Measurements from ENCODE around the gene PIGT. TPM values are rescaled to one million over a fixed set of nuclear protein-coding genes. Genes with fewer than 3 reads are reported as not detected.

Gene PIGT
- total RNA-seq, 1 experiment from 2014 or later: 193 TPM

GRCh38 chr20:45408646-45409213 lies 7.2 kb upstream of the PIGT start:
- H3K36me3 Mint-ChIP-seq (ENCODE audit: insufficient read depth, unreplicated experiment): peaks cover 29% of the 10 kb centered on the region
- H3K27me3 Mint-ChIP-seq (ENCODE audit: unreplicated experiment): no peaks in the 10 kb centered on the region
- no peak overlapping the region for H3K27ac Mint-ChIP-seq (ENCODE audit: unreplicated experiment)
- no peak overlapping the region for H3K4me3 Mint-ChIP-seq (ENCODE audit: low read depth, unreplicated experiment)
- BruUV-seq (replicated peaks): no TSS peak
- no peaks in the 10 kb centered on the region for H3K9me3 Mint-ChIP-seq (ENCODE audit: low read depth, unreplicated experiment)
- CTCF ChIA-PET: interaction anchor here (0.5 to 1.2 kb wide), 2 partner anchors 14 to 18 kb away, joined by 3 to 6 read pairs; no protein-coding TSS in a partner anchor
- peaks cover 30% of the 10 kb centered on the region for H3K4me1 Mint-ChIP-seq (ENCODE audit: low read depth, unreplicated experiment)
- no peak for TF ChIP-seq CTCF (IDR thresholded peaks at IDR 0.05; ENCODE audit: unreplicated experiment)
- intact Hi-C loops (cut with micrococcal nuclease; ENCODE audit: unreplicated experiment): no loop called here
- no peak for DNase-seq

GRCh38 chr20:45409521-45410272 lies 6.2 kb upstream of the PIGT start:
- H3K27me3 Mint-ChIP-seq (ENCODE audit: unreplicated experiment): no peaks in the 10 kb centered on the region
- BruUV-seq (replicated peaks): no TSS peak
- no peak for TF ChIP-seq CTCF (IDR thresholded peaks at IDR 0.05; ENCODE audit: unreplicated experiment)
- H3K4me3 Mint-ChIP-seq (ENCODE audit: low read depth, unreplicated experiment): no peak overlapping the region
- H3K9me3 Mint-ChIP-seq (ENCODE audit: low read depth, unreplicated experiment): no peaks in the 10 kb centered on the region
- DNase-seq: no peak
- H3K36me3 Mint-ChIP-seq (ENCODE audit: insufficient read depth, unreplicated experiment): peaks cover 28% of the 10 kb centered on the region
- CTCF ChIA-PET: interaction anchor here (0.5 kb wide), 1 partner anchor 48 kb away, joined by 4 read pairs; no protein-coding TSS in a partner anchor
- intact Hi-C loops (cut with micrococcal nuclease; ENCODE audit: unreplicated experiment): no loop called here
- H3K27ac Mint-ChIP-seq (ENCODE audit: unreplicated experiment): no peak overlapping the region
- H3K4me1 Mint-ChIP-seq (ENCODE audit: low read depth, unreplicated experiment): peaks cover 27% of the 10 kb centered on the region

- peaks cover 24% of the 10 kb centered on the region for H3K36me3 Mint-ChIP-seq (ENCODE audit: insufficient read depth, unreplicated experiment)
- no peaks in the 10 kb centered on the region for H3K9me3 Mint-ChIP-seq (ENCODE audit: low read depth, unreplicated experiment)
These were observed 5.1 kb upstream of the PIGT start for GRCh38 chr20:45410887-45411286.

GRCh38 chr20:45412653-45413052 lies 3.3 kb upstream of the PIGT start:
- no peak for TF ChIP-seq CTCF (IDR thresholded peaks at IDR 0.05; ENCODE audit: unreplicated experiment)
- H3K4me1 Mint-ChIP-seq (ENCODE audit: low read depth, unreplicated experiment): peaks cover 13% of the 10 kb centered on the region
- H3K9me3 Mint-ChIP-seq (ENCODE audit: low read depth, unreplicated experiment): no peaks in the 10 kb centered on the region
- no TSS peak for BruUV-seq (replicated peaks)
- peaks cover 16% of the 10 kb centered on the region for H3K36me3 Mint-ChIP-seq (ENCODE audit: insufficient read depth, unreplicated experiment)
- intact Hi-C loops (cut with micrococcal nuclease; ENCODE audit: unreplicated experiment): no loop called here
- no peak overlapping the region for H3K4me3 Mint-ChIP-seq (ENCODE audit: low read depth, unreplicated experiment)
- no peak overlapping the region for H3K27ac Mint-ChIP-seq (ENCODE audit: unreplicated experiment)
- DNase-seq: no peak
- no peaks in the 10 kb centered on the region for H3K27me3 Mint-ChIP-seq (ENCODE audit: unreplicated experiment)
- CTCF ChIA-PET: interaction anchor here (0.6 kb wide), 1 partner anchor 67 kb away, joined by 3 read pairs; no protein-coding TSS in a partner anchor

More at GRCh38 chr20:45410887-45411286, 5.1 kb upstream of the PIGT start:
- DNase-seq: no peak
- BruUV-seq (replicated peaks): no TSS peak
- Mint-ChIP-seq H3K4me3 (ENCODE audit: low read depth, unreplicated experiment) (no peak overlapping the region), H3K4me1 (ENCODE audit: low read depth, unreplicated experiment) (peaks cover 18% of the 10 kb centered on the region), H3K27me3 (ENCODE audit: unreplicated experiment) (no peaks in the 10 kb centered on the region), H3K27ac (ENCODE audit: unreplicated experiment) (no peak overlapping the region)
- CTCF ChIA-PET: interaction anchor here (1.1 kb wide), 1 partner anchor 18 kb away, joined by 5 read pairs; no protein-coding TSS in a partner anchor
- no peak for TF ChIP-seq CTCF (IDR thresholded peaks at IDR 0.05; ENCODE audit: unreplicated experiment)
- intact Hi-C loops (cut with micrococcal nuclease; ENCODE audit: unreplicated experiment): no loop called here
